Measurements from ENCODE around the gene SLC22A23.

SLC22A23 gene

GRCh38 chr6:3456898-3457709 is at the start of gene SLC22A23:
Gene SLC22A23, minus strand, starts transcription at chr6:3457050. Its CDS starts 491 bp downstream, at chr6:3456559.
- DNase-seq (ENCODE audit: low read depth) = peak; percentile 61

- no peak for DNase-seq (ENCODE audit: low read depth)
Measured at GRCh38 chr6:3506200-3506599, 49.4 kb upstream of the SLC22A23 start.

- DNase-seq (ENCODE audit: low read depth) = no peak
Measured at GRCh38 chr6:3504938-3505805, 48.3 kb upstream of the SLC22A23 start.

GRCh38 chr6:3504354-3504753 is 47.5 kb upstream of the SLC22A23 start:
- no peak for DNase-seq (ENCODE audit: low read depth)

GRCh38 chr6:3501826-3502500 is 45.1 kb upstream of the SLC22A23 start:
- no peak for DNase-seq (ENCODE audit: low read depth)

GRCh38 chr6:3500262-3501014 is 43.6 kb upstream of the SLC22A23 start:
- no peak for DNase-seq (ENCODE audit: low read depth)

GRCh38 chr6:3499603-3500002 is 42.8 kb upstream of the SLC22A23 start:
- no peak for DNase-seq (ENCODE audit: low read depth)

- DNase-seq (ENCODE audit: low read depth) = no peak
Measured at GRCh38 chr6:3496395-3496794, 39.5 kb upstream of the SLC22A23 start.

GRCh38 chr6:3494391-3495100 is 37.7 kb upstream of the SLC22A23 start:
- DNase-seq (ENCODE audit: low read depth) = no peak

- DNase-seq (ENCODE audit: low read depth) = no peak
Measured at GRCh38 chr6:3490625-3490980, 33.8 kb upstream of the SLC22A23 start.

GRCh38 chr6:3489961-3490624 is 33.2 kb upstream of the SLC22A23 start:
- no peak for DNase-seq (ENCODE audit: low read depth)

GRCh38 chr6:3489027-3489757 is 32.3 kb upstream of the SLC22A23 start:
- no peak for DNase-seq (ENCODE audit: low read depth)

- no peak for DNase-seq (ENCODE audit: low read depth)
Measured at GRCh38 chr6:3484946-3485345, 28.1 kb upstream of the SLC22A23 start.

GRCh38 chr6:3484192-3484591 is 27.3 kb upstream of the SLC22A23 start:
- no peak for DNase-seq (ENCODE audit: low read depth)

GRCh38 chr6:3483675-3484074 is 26.8 kb upstream of the SLC22A23 start:
- no peak for DNase-seq (ENCODE audit: low read depth)

GRCh38 chr6:3482869-3483268 is 26.0 kb upstream of the SLC22A23 start:
- DNase-seq (ENCODE audit: low read depth) = no peak

GRCh38 chr6:3481640-3482039 is 24.8 kb upstream of the SLC22A23 start:
- DNase-seq (ENCODE audit: low read depth) = no peak

GRCh38 chr6:3480009-3480408 is 23.2 kb upstream of the SLC22A23 start:
- no peak for DNase-seq (ENCODE audit: low read depth)

- no peak for DNase-seq (ENCODE audit: low read depth)
Measured at GRCh38 chr6:3473773-3474172, 16.9 kb upstream of the SLC22A23 start.

GRCh38 chr6:3471711-3472110 is 14.9 kb upstream of the SLC22A23 start:
- DNase-seq (ENCODE audit: low read depth) = no peak
